NCI-H2171 (cell line): ENCODE measurements around the gene ERVK3-1.

Source experiments
- DNase-seq: peaks from one replicate; lab custom pipeline; 2025; lab: John Stamatoyannopoulos, UW

The ERVK3-1 gene

DNA sequence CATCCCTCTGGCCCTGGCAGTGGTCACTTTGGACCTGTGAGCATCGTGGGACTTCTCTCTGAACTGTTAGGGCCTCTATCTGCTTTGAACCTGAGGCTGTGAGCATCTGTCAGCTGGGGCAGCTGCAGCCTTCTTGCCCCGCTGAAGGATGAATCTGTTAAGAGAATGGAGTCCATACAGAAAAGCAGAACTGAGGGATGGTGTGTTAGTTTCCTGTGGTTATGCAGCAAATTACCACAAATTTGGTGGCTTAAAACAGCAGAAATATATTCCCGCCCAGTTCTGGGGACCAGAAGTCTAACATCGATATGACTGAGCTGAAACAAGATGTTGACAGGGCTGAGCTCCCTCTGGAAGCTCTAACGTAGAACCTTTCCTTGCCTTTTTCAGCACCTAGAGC is 59.0 kb downstream of the ERVK3-1 start:
- DNase-seq: no peak
